HepG2 (cell line): ENCODE data around the gene FAM210A. TPM values are rescaled to one million over a fixed set of nuclear protein-coding genes. Genes with fewer than 3 reads are reported as not detected.

ENCODE experiments used
- ATAC-seq: fragments of 200-7000 bp; cut with Tn5 transposase; 3 replicates; pipeline ENCODE4 v1.9.1; 2020; ENCODE audit warnings: mild to moderate bottlenecking, moderate library complexity
- BruUV-seq: library from RNA; stranded (reverse); fragments of 400-500 nt; replicated peaks from 2 replicates; lab custom pipeline; 2021; lab: Mats Ljungman, UMichigan
- CTCF ChIA-PET: fragments of 300-600 bp; formaldehyde crosslinking; extraction: SDS; loops from one replicate; lab custom pipeline; 2021; ENCODE audit warnings: low total read pairs, inconsistent platforms, low intra/inter-chr PET ratio; lab: Yijun Ruan, JAX
- POLR2A ChIA-PET: fragments of 350-600 bp; sonication (Branson Sonifier 250); formaldehyde crosslinking; loops from one replicate; lab custom pipeline; 2020; ENCODE audit warnings: antibody characterized with exemption, inconsistent platforms; lab: Yijun Ruan, JAX
- DNase-seq: peaks from one replicate; pipeline ENCODE4 v3.0.0-alpha.2; 2015; ENCODE audit warnings: low spot score
- FAIRE-seq: peaks from 3 replicates; lab custom pipeline; 2011; peaks lifted over from hg19 to GRCh38; lab: Jason Lieb, UNC
- H2AFZ ChIP-seq: one replicate; pipeline ENCODE4 v1.6.1; 2011; ENCODE audit warnings: low read length, inconsistent platforms
- H3K27ac ChIP-seq: fragments of 300-600 bp; 3 replicates; pipeline ENCODE4 v1.8.0; 2011; ENCODE audit warnings: mixed run types, mild to moderate bottlenecking, mixed read lengths, low read length, inconsistent platforms; ENCODE audit not compliant: insufficient read depth; ENCODE audit errors: extremely low read length
- H3K27me3 ChIP-seq, 2 experiments: fragments of 200-600 bp in 1 of 2; 2 replicates in 1 of 2; 3 replicates in 1 of 2; pipeline versions ENCODE4 v1.6.0 to v1.8.0; 2011; ENCODE audit warnings: low read length in 2 of 2, mild to moderate bottlenecking in 2 of 2, moderate library complexity in 2 of 2, inconsistent platforms in 1 of 2; ENCODE audit not compliant: insufficient read depth in 2 of 2, control insufficient read depth in 1 of 2
- H3K36me3 ChIP-seq, 2 experiments: fragments of 200-600 bp in 1 of 2; replicated peaks in 1 of 2; 2 replicates in 1 of 2; 3 replicates in 1 of 2; pipeline versions ENCODE4 v1.5.1 to v1.8.0; 2011; ENCODE audit warnings: low read length in 2 of 2, inconsistent platforms in 1 of 2; ENCODE audit not compliant: insufficient read depth in 2 of 2, control insufficient read depth in 1 of 2
- H3K4me1 ChIP-seq: 2 replicates; pipeline ENCODE4 v1.5.1; 2012; ENCODE audit warnings: low read length, inconsistent platforms; ENCODE audit not compliant: insufficient read depth
- H3K4me2 ChIP-seq: 2 replicates; pipeline ENCODE4 v1.6.0; 2011; ENCODE audit warnings: low read depth, low read length, inconsistent platforms
- H3K4me3 ChIP-seq, 3 experiments: fragments of 200-600 bp in 1 of 3; sonication (generic), shearing (Covaris generic) in 1 of 3; replicated peaks in 1 of 3; 2 replicates each; pipeline ENCODE4 v1.5.1; 2011 to 2016; ENCODE audit warnings: low read length in 3 of 3, inconsistent platforms in 2 of 3, low read depth in 2 of 3, mild to moderate bottlenecking in 2 of 3, control low read depth in 1 of 3, mixed read lengths in 1 of 3; ENCODE audit not compliant: insufficient read depth in 1 of 3
- H3K79me2 ChIP-seq: one replicate; pipeline ENCODE4 v1.6.1; 2011; ENCODE audit warnings: low read length, inconsistent platforms; ENCODE audit not compliant: insufficient read depth
- H3K9ac ChIP-seq: 2 replicates; pipeline ENCODE4 v1.6.0; 2011; ENCODE audit warnings: mild to moderate bottlenecking, low read depth, low read length, inconsistent platforms; ENCODE audit not compliant: insufficient read depth
- H3K9me3 ChIP-seq: 2 replicates; pipeline ENCODE4 v1.5.1; 2012; ENCODE audit warnings: mild to moderate bottlenecking, low read length
- H4K20me1 ChIP-seq: 2 replicates; pipeline ENCODE4 v1.6.0; 2011; ENCODE audit warnings: inconsistent platforms, mild to moderate bottlenecking, low read length, moderate library complexity; ENCODE audit not compliant: insufficient read depth
- BRCA1 ChIP-seq: sonication (generic); formaldehyde crosslinking; IDR thresholded peaks from 2 replicates; pipeline ENCODE4 v1.4.0; 2020; ENCODE audit warnings: missing genetic modification reagents
- EHMT2 ChIP-seq: fragments of 200-600 bp; sonication (generic); IDR thresholded peaks from 2 replicates; pipeline ENCODE4 v1.7.0; 2017; ENCODE audit warnings: antibody characterized with exemption, low read depth, low read length, borderline replicate concordance
- HIVEP1 ChIP-seq: sonication (generic); formaldehyde crosslinking; IDR thresholded peaks from 2 replicates; pipeline ENCODE4 v1.4.0; 2020; ENCODE audit warnings: mild to moderate bottlenecking, missing genetic modification reagents
- SP2 ChIP-seq: sonication (generic); formaldehyde crosslinking; IDR thresholded peaks from 2 replicates; pipeline ENCODE4 v1.5.1; 2020; ENCODE audit warnings: mild to moderate bottlenecking, missing genetic modification reagents
- THAP11 ChIP-seq: IDR thresholded peaks from 2 replicates; pipeline ENCODE4 v1.6.1; 2016; ENCODE audit warnings: missing biosample characterization, missing genetic modification reagents
- ZNF30 ChIP-seq: sonication (generic); formaldehyde crosslinking; IDR thresholded peaks from 2 replicates; pipeline ENCODE4 v1.5.0; 2020; ENCODE audit warnings: mild to moderate bottlenecking, missing genetic modification reagents
- ZNF572 ChIP-seq: sonication (generic); formaldehyde crosslinking; IDR thresholded peaks from 2 replicates; pipeline ENCODE4 v1.5.1; 2020; ENCODE audit warnings: mild to moderate bottlenecking, missing genetic modification reagents
- WGBS: methylation state at CpG from one replicate; pipeline ENCODE4 v1.1.6; 2017; ENCODE audit warnings: low lambda C conversion rate; 5-methylcytosine and 5-hydroxymethylcytosine counted together
- in situ Hi-C: cut with HindIII; loops from 2 replicates; pipeline ENCODE4 v1.10.0; 2017; ENCODE audit warnings: low pct_unique_long_range_greater_than_20kb; ENCODE audit not compliant: extremely low pct_ligation_motif_present
- intact Hi-C: fragments of 100-400 bp; cut with micrococcal nuclease; formaldehyde crosslinking; loops from one replicate; pipeline ENCODE4 v1.10.0; 2022; ENCODE audit not compliant: unreplicated experiment
- polyA plus RNA-seq, 8 experiments: library from polyadenylated mRNA; depleted of rRNA in 3 of 8; stranded (reverse) in 7 of 8; unstranded in 1 of 8; fragments of >200 nt; fragmentation: Illumina TruSeq in 4 of 8; extraction: Trizol in 4 of 8; gene quantifications; 2 replicates each; pipeline versions ENCODE4 v1.2.1 to v1.2.3, GENCODE V29; 2011 to 2016; ENCODE audit warnings: low read depth in 4 of 8, missing spikeins in 1 of 8, mixed read lengths in 1 of 8; ENCODE audit not compliant: insufficient read depth in 1 of 8
- total RNA-seq, 5 experiments: library from RNA; depleted of rRNA; stranded (reverse); fragments of >200 nt; fragmentation: Illumina TruSeq; extraction: Trizol; gene quantifications; 2 replicates each; pipeline ENCODE4 v1.2.3, GENCODE V29; 2016; ENCODE audit warnings: low read depth in 1 of 5
- TF ChIP-seq, protein P1 (sequence below): IDR thresholded peaks from 2 replicates; pipeline ENCODE4 v1.6.1; 2012; ENCODE audit warnings: low read length, improper control_type of control experiment
- TF ChIP-seq, protein P2 (sequence below): sonication (generic); formaldehyde crosslinking; IDR thresholded peaks from 2 replicates; pipeline ENCODE4 v1.4.0; 2020; ENCODE audit warnings: missing genetic modification reagents
- TF ChIP-seq, protein P3 (sequence below): fragments of 450-650 bp; IDR thresholded peaks from 2 replicates; pipeline ENCODE4 v1.6.1; 2017
- TF ChIP-seq, protein P4 (sequence below): sonication (generic); formaldehyde crosslinking; IDR thresholded peaks from 2 replicates; pipeline ENCODE4 v1.5.1; 2020; ENCODE audit warnings: mild to moderate bottlenecking, missing genetic modification reagents

FAM210A gene
- total and polyA plus RNA-seq, 2 of the 13 experiments (the other 11 are each of a cell fraction or from before 2014, with no cell fraction given) = 33.2 to 37.5 TPM

DNA sequence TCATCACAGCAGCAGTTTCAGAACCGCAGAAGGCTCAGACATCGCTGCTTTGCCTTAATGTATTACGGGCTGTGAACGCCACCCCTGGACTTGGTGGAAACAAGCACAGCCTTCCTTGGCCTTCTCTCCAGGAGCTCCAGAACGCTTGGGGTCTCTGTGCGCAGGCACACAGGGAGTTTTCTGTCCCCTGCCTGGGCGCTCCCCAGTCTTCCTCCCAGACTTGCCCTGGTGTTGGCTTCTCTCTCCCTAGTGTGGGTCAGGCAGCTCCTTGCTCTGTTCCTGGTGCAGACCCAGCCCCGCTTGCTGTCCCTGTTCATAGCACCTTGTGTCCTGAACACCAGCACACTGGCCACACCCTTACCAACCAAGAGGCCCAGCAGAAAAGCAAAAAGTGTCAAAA lies 103.6 kb downstream of the FAM210A start (continued):
- TF ChIP-seq, protein P1, sequence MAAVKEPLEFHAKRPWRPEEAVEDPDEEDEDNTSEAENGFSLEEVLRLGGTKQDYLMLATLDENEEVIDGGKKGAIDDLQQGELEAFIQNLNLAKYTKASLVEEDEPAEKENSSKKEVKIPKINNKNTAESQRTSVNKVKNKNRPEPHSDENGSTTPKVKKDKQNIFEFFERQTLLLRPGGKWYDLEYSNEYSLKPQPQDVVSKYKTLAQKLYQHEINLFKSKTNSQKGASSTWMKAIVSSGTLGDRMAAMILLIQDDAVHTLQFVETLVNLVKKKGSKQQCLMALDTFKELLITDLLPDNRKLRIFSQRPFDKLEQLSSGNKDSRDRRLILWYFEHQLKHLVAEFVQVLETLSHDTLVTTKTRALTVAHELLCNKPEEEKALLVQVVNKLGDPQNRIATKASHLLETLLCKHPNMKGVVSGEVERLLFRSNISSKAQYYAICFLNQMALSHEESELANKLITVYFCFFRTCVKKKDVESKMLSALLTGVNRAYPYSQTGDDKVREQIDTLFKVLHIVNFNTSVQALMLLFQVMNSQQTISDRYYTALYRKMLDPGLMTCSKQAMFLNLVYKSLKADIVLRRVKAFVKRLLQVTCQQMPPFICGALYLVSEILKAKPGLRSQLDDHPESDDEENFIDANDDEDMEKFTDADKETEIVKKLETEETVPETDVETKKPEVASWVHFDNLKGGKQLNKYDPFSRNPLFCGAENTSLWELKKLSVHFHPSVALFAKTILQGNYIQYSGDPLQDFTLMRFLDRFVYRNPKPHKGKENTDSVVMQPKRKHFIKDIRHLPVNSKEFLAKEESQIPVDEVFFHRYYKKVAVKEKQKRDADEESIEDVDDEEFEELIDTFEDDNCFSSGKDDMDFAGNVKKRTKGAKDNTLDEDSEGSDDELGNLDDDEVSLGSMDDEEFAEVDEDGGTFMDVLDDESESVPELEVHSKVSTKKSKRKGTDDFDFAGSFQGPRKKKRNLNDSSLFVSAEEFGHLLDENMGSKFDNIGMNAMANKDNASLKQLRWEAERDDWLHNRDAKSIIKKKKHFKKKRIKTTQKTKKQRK = no peak
- TF ChIP-seq EHMT2 (no peak), SP2 (no peak)

DNA sequence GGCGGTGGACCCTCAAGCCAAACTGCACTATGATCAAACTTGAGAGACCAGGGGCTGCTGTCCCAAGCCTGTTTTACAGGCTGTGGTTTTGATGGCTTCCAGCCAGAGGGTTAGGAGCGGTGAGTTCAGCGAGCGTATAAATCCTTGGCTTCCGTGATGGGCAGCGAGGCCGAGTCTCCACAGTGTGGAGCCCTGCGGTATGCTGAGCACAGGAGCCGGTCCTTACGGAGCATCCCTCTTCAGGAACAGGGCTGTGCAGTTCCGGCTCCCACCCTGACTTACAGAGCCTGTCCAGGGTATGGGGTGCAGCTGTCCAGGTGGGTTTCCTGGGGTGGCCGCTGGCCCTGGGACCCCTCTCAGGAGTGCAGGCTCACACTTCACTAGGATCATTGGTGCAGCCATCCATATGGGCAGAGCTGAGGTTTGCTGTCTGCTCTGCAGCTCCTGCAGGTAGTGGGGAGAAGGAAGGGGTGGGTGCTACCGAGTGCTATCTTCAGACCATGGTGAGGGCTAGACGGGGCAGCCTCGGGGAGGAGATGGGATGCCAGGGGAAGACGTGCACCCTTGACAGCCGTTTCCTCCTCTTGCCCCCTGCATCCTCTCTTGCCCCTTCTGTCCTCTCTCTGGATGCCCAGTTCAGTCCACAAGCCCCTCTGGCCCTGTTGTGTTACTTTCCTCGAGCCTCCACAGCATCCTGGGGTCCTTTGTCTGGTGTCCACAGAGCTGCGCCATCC lies 104.3 kb downstream of the FAM210A start:
- Histone ChIP-seq H4K20me1 (no peaks in the 10 kb centered on the region), H3K9ac (no peak overlapping the region), H3K4me1 (peaks cover 8% of the 10 kb centered on the region; the same call in 1 of the 2 replicates), H3K27me3 (no peaks in the 10 kb centered on the region), H3K4me2 (no peak overlapping the region), H2AFZ (no peak overlapping the region), H3K27ac (no peak overlapping the region), H3K4me3 (no peak overlapping the region), H3K79me2 (no peaks in the 10 kb centered on the region), H3K9me3 (no peaks in the 10 kb centered on the region), H3K36me3 (no peaks in the 10 kb centered on the region)
- FAIRE-seq = no peak
- in situ Hi-C loops = no loop called here
- WGBS = 84% methylated on average over 7 of the region's 19 CpGs
- intact Hi-C loops = no loop called here
- ChIA-PET CTCF (no interaction called here), POLR2A (no interaction called here)
- BruUV-seq = no TSS peak
- no peak for ATAC-seq
- no peak for DNase-seq
- TF ChIP-seq ZNF572 (CRISPR knock-in tag) (no peak), HIVEP1 (no peak), BRCA1 (CRISPR knock-in tag) (no peak), THAP11 (CRISPR knock-in tag) (no peak), ZNF30 (CRISPR knock-in tag) (no peak)
- TF ChIP-seq, protein P2, sequence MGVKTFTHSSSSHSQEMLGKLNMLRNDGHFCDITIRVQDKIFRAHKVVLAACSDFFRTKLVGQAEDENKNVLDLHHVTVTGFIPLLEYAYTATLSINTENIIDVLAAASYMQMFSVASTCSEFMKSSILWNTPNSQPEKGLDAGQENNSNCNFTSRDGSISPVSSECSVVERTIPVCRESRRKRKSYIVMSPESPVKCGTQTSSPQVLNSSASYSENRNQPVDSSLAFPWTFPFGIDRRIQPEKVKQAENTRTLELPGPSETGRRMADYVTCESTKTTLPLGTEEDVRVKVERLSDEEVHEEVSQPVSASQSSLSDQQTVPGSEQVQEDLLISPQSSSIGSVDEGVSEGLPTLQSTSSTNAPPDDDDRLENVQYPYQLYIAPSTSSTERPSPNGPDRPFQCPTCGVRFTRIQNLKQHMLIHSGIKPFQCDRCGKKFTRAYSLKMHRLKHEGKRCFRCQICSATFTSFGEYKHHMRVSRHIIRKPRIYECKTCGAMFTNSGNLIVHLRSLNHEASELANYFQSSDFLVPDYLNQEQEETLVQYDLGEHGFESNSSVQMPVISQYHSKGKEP (CRISPR knock-in tag) = no peak
- TF ChIP-seq, protein P3, sequence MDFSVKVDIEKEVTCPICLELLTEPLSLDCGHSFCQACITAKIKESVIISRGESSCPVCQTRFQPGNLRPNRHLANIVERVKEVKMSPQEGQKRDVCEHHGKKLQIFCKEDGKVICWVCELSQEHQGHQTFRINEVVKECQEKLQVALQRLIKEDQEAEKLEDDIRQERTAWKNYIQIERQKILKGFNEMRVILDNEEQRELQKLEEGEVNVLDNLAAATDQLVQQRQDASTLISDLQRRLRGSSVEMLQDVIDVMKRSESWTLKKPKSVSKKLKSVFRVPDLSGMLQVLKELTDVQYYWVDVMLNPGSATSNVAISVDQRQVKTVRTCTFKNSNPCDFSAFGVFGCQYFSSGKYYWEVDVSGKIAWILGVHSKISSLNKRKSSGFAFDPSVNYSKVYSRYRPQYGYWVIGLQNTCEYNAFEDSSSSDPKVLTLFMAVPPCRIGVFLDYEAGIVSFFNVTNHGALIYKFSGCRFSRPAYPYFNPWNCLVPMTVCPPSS = no peak
- TF ChIP-seq, protein P4, sequence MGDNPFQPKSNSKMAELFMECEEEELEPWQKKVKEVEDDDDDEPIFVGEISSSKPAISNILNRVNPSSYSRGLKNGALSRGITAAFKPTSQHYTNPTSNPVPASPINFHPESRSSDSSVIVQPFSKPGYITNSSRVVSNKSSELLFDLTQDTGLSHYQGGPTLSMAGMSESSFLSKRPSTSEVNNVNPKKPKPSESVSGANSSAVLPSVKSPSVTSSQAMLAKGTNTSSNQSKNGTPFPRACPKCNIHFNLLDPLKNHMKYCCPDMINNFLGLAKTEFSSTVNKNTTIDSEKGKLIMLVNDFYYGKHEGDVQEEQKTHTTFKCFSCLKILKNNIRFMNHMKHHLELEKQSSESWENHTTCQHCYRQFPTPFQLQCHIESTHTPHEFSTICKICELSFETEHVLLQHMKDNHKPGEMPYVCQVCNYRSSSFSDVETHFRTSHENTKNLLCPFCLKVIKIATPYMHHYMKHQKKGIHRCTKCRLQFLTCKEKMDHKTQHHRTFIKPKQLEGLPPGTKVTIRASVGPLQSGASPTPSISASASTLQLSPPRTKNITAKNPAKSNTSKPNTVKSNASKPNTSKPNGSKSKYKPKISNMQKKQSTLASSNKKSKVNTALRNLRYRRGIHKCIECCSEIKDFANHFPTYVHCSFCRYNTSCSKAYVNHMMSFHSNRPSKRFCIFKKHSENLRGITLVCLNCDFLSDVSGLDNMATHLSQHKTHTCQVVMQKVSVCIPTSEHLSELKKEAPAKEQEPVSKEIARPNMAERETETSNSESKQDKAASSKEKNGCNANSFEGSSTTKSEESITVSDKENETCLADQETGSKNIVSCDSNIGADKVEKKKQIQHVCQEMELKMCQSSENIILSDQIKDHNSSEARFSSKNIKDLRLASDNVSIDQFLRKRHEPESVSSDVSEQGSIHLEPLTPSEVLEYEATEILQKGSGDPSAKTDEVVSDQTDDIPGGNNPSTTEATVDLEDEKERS = no peak
